ENCODE measurements around the gene IGLON5. TPM values are rescaled to one million over a fixed set of nuclear protein-coding genes. Genes with fewer than 3 reads are reported as not detected.

IGLON5 gene
- total RNA-seq, 1 experiment from 2014 or later = 41.2 TPM

- TF ChIP-seq USF2 (CRISPR knock-in tag; IDR thresholded peaks at IDR 0.05) (peak; percentile 62; the same call in 1 of the 2 replicates), FOXP1 (CRISPR knock-in tag; IDR thresholded peaks at IDR 0.05; ENCODE audit: borderline replicate concordance) (no peak), USF1 (CRISPR knock-in tag; IDR thresholded peaks at IDR 0.05) (peak; percentile 23; the same call in 1 of the 2 replicates), ZNF425 (CRISPR knock-in tag; conservative IDR thresholded peaks at IDR 0.05) (no peak)
- POLR2A ChIA-PET = no interaction called here
Measured at GRCh38 chr19:51330366-51330765, 18.9 kb downstream of the IGLON5 start.

GRCh38 chr19:51331193-51331592, 19.7 kb downstream of the IGLON5 start:
- ATAC-seq = no peak
- Mint-ChIP-seq H3K4me3 (no peak overlapping the region), H3K27me3 (ENCODE audit: low read depth) (peaks cover 14% of the 10 kb centered on the region), H3K4me1 (peaks cover 8% of the 10 kb centered on the region), H3K27ac (no peak overlapping the region), H3K36me3 (peaks cover 45% of the 10 kb centered on the region), H3K9me3 (peaks cover 25% of the 10 kb centered on the region)
- ChIA-PET POLR2A (no interaction called here), CTCF (no interaction called here)
- no peak for DNase-seq (ENCODE audit: low spot score)
- TF ChIP-seq CDX4 (CRISPR knock-in tag; IDR thresholded peaks at IDR 0.05; ENCODE audit: borderline replicate concordance) (no peak), NFYB (CRISPR knock-in tag; conservative IDR thresholded peaks at IDR 0.05; ENCODE audit: low read depth) (no peak), ZMAT4 (CRISPR knock-in tag; IDR thresholded peaks at IDR 0.05) (no peak), ZNF532 (CRISPR knock-in tag; IDR thresholded peaks at IDR 0.05; ENCODE audit: borderline replicate concordance) (no peak), PRRX2 (CRISPR knock-in tag; IDR thresholded peaks at IDR 0.05) (no peak), TP53 (CRISPR knock-in tag; IDR thresholded peaks at IDR 0.05) (no peak), AR (CRISPR knock-in tag; IDR thresholded peaks at IDR 0.05) (no peak), ATF6 (CRISPR knock-in tag; IDR thresholded peaks at IDR 0.05) (no peak), GTF2I (CRISPR knock-in tag; conservative IDR thresholded peaks at IDR 0.05) (no peak), ZNF671 (CRISPR knock-in tag; IDR thresholded peaks at IDR 0.05) (no peak), NR2C2 (CRISPR knock-in tag; IDR thresholded peaks at IDR 0.05) (no peak), ZNF423 (CRISPR knock-in tag; IDR thresholded peaks at IDR 0.05) (no peak), ZNF416 (CRISPR knock-in tag; IDR thresholded peaks at IDR 0.05) (no peak), USF1 (CRISPR knock-in tag; IDR thresholded peaks at IDR 0.05) (no peak)

More at GRCh38 chr19:51330366-51330765, 18.9 kb downstream of the IGLON5 start:
- Mint-ChIP-seq H3K36me3 (peaks cover 41% of the 10 kb centered on the region), H3K27ac (no peak overlapping the region), H3K4me3 (no peak overlapping the region), H3K4me1 (peaks cover 8% of the 10 kb centered on the region), H3K9me3 (peaks cover 25% of the 10 kb centered on the region), H3K27me3 (ENCODE audit: low read depth) (peaks cover 21% of the 10 kb centered on the region)
- CTCF ChIA-PET = no interaction called here
- DNase-seq (ENCODE audit: low spot score) (no peak), ATAC-seq (no peak)

Data from WTC11 (cell line).